ENCODE measurements around the gene TMEM72.

GRCh38 chr10:44906486-44906885, 4.7 kb upstream of the TMEM72 start:
- TF ChIP-seq CTCF (IDR thresholded peaks at IDR 0.05) (no peak), POLR2A (IDR thresholded peaks at IDR 0.05) (no peak)
